Panc1 (cell line): ENCODE measurements around the gene SERPINB1.

Experiments
- POLR2AphosphoS5 ChIP-seq: IDR thresholded peaks from 2 replicates; pipeline ENCODE4 v1.6.1; 2012; ENCODE audit warnings: mild to moderate bottlenecking, low read depth, low read length, moderate library complexity
- TCF7L2 ChIP-seq: IDR thresholded peaks from 2 replicates; pipeline ENCODE4 v1.6.1; 2011; ENCODE audit warnings: mild to moderate bottlenecking, low read depth, low read length, inconsistent platforms
- TF ChIP-seq, protein P1 (sequence below): fragments of 450-650 bp; IDR thresholded peaks from 2 replicates; pipeline ENCODE4 v1.5.1; 2017; ENCODE audit warnings: mild to moderate bottlenecking
- TF ChIP-seq, protein P2 (sequence below), 2 experiments: IDR thresholded peaks; 2 replicates each; pipeline ENCODE4 v1.6.1; 2011 to 2012; ENCODE audit warnings: low read depth in 2 of 2, control low read depth in 1 of 2, low read length in 1 of 2, mild to moderate bottlenecking in 1 of 2, moderate library complexity in 1 of 2; ENCODE audit not compliant: insufficient read depth in 1 of 2

DNA sequence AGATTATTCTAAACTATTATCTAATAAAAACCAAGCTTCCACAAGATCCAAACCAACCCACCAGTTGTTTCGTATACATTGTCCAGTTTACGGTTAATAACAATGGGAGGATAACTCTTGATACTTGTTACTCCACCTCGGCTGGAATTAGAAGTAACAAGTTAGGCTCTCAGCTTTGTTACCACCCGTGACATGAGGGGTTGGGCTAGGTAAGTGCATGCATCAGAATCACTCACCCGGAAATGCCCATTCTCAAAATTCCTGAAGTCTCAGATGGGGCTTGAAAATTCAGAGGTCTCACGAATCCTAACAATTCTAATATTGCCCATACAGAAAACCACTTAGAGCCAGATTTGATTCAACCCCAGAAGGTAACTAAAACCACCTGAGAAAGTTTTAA, 27.0 kb upstream of the SERPINB1 start:
- TF ChIP-seq, protein P1, sequence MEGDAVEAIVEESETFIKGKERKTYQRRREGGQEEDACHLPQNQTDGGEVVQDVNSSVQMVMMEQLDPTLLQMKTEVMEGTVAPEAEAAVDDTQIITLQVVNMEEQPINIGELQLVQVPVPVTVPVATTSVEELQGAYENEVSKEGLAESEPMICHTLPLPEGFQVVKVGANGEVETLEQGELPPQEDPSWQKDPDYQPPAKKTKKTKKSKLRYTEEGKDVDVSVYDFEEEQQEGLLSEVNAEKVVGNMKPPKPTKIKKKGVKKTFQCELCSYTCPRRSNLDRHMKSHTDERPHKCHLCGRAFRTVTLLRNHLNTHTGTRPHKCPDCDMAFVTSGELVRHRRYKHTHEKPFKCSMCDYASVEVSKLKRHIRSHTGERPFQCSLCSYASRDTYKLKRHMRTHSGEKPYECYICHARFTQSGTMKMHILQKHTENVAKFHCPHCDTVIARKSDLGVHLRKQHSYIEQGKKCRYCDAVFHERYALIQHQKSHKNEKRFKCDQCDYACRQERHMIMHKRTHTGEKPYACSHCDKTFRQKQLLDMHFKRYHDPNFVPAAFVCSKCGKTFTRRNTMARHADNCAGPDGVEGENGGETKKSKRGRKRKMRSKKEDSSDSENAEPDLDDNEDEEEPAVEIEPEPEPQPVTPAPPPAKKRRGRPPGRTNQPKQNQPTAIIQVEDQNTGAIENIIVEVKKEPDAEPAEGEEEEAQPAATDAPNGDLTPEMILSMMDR: no peak
- TF ChIP-seq TCF7L2 (no peak), POLR2AphosphoS5 (no peak)
- TF ChIP-seq, protein P2, sequence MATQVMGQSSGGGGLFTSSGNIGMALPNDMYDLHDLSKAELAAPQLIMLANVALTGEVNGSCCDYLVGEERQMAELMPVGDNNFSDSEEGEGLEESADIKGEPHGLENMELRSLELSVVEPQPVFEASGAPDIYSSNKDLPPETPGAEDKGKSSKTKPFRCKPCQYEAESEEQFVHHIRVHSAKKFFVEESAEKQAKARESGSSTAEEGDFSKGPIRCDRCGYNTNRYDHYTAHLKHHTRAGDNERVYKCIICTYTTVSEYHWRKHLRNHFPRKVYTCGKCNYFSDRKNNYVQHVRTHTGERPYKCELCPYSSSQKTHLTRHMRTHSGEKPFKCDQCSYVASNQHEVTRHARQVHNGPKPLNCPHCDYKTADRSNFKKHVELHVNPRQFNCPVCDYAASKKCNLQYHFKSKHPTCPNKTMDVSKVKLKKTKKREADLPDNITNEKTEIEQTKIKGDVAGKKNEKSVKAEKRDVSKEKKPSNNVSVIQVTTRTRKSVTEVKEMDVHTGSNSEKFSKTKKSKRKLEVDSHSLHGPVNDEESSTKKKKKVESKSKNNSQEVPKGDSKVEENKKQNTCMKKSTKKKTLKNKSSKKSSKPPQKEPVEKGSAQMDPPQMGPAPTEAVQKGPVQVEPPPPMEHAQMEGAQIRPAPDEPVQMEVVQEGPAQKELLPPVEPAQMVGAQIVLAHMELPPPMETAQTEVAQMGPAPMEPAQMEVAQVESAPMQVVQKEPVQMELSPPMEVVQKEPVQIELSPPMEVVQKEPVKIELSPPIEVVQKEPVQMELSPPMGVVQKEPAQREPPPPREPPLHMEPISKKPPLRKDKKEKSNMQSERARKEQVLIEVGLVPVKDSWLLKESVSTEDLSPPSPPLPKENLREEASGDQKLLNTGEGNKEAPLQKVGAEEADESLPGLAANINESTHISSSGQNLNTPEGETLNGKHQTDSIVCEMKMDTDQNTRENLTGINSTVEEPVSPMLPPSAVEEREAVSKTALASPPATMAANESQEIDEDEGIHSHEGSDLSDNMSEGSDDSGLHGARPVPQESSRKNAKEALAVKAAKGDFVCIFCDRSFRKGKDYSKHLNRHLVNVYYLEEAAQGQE (IDR thresholded peaks at IDR 0.05; ENCODE audit: insufficient read depth in 1 of 2, low read depth in 2 of 2, low read length in 1 of 2): no peak
